GM13977 (cell line): ENCODE results near the gene IFITM1.

Experiments used
- DNase-seq: peaks from one replicate; pipeline ENCODE4 v3.0.0; 2012; ENCODE audit warnings: low spot score
- CTCF ChIP-seq: IDR thresholded peaks from 2 replicates; pipeline ENCODE4 v1.5.1; 2012; ENCODE audit warnings: mild to moderate bottlenecking, control low read depth; ENCODE audit not compliant: insufficient read depth; ENCODE audit errors: extremely low read depth, missing control alignments
- in situ Hi-C: fragments of 300-500 bp; cut with MboI; formaldehyde crosslinking; loops from one replicate; pipeline ENCODE4 v1.12.0; 2022; ENCODE audit warnings: low sequenced_read_pairs, low pct_unique_long_range_greater_than_20kb, mixed read lengths, inconsistent platforms; ENCODE audit not compliant: unreplicated experiment

IFITM1 gene

GRCh38 chr11:299081-299891 is 14.6 kb upstream of the IFITM1 start, which contains the start of gene IFITM5:
Gene IFITM5, minus strand, starts transcription at chr11:299526. Its CDS starts 36 bp downstream, at chr11:299490.
- no peak for TF ChIP-seq CTCF
- in situ Hi-C loops: no loop called here
- no peak for DNase-seq

- no peak for DNase-seq
- TF ChIP-seq CTCF: peak; percentile 19
- in situ Hi-C loops: loop anchor here (10.0 kb wide), 1 partner anchor 55 kb away; no protein-coding TSS in a partner anchor
Measured at GRCh38 chr11:299951-300735, 13.7 kb upstream of the IFITM1 start.

GRCh38 chr11:303363-303762 is 10.5 kb upstream of the IFITM1 start:
- TF ChIP-seq CTCF: no peak
- peak; percentile 80 for DNase-seq
- in situ Hi-C loops: loop anchor here (10.0 kb wide), 1 partner anchor 51 kb away; no protein-coding TSS in a partner anchor

- in situ Hi-C loops: loop anchor here (10.0 kb wide), 1 partner anchor 51 kb away; no protein-coding TSS in a partner anchor
- DNase-seq: no peak
Measured at GRCh38 chr11:304061-304506, 9.8 kb upstream of the IFITM1 start.

GRCh38 chr11:304915-305843 is 8.7 kb upstream of the IFITM1 start:
- TF ChIP-seq CTCF: peak; percentile 67
- in situ Hi-C loops: loop anchor here (10.0 kb wide), 1 partner anchor 50 kb away; no protein-coding TSS in a partner anchor
- peak; percentile 85 for DNase-seq

More at GRCh38 chr11:304061-304506, 9.8 kb upstream of the IFITM1 start:
- TF ChIP-seq CTCF: no peak
